Renal cortex interstitium (tissue), 11 donors: ENCODE results near the gene ZCCHC3. TPM values are rescaled to one million over a fixed set of nuclear protein-coding genes. Genes with fewer than 3 reads are reported as not detected.

Experiments used
- DNase-seq, 11 donors: peaks; one replicate each; pipeline ENCODE4 v3.0.0-alpha.2; 2013; ENCODE audit warnings: low read depth in 9 of 11, low spot score in 4 of 11; ENCODE audit errors: extremely low read depth in 1 of 11
- polyA plus RNA-seq, 3 donors: library from polyadenylated mRNA; unstranded; fragments of 120-200 nt; gene quantifications; one replicate each; pipeline ENCODE4 v1.2.1, GENCODE V29; 2013; ENCODE audit not compliant: insufficient read length in 3 of 3

ZCCHC3 gene
- polyA plus RNA-seq, 3 donors: 41.0 to 57.2 (median 48.6) TPM

- DNase-seq: no peak
These were observed 21.6 kb upstream of the ZCCHC3 start for GRCh38 chr20:275791-276190.

- no peak for DNase-seq
These were observed 20.5 kb upstream of the ZCCHC3 start for GRCh38 chr20:276620-277495.

GRCh38 chr20:277496-277781 lies 19.9 kb upstream of the ZCCHC3 start:
- DNase-seq: no peak

GRCh38 chr20:278181-278580 lies 19.2 kb upstream of the ZCCHC3 start:
- no peak for DNase-seq

- no peak for DNase-seq
These were observed 18.5 kb upstream of the ZCCHC3 start for GRCh38 chr20:278607-279571.

- DNase-seq: no peak
These were observed 13.2 kb upstream of the ZCCHC3 start for GRCh38 chr20:284172-284571.

GRCh38 chr20:286508-286907 lies 10.9 kb upstream of the ZCCHC3 start:
- no peak for DNase-seq

GRCh38 chr20:288956-289692 lies 8.2 kb upstream of the ZCCHC3 start:
- DNase-seq: no peak

GRCh38 chr20:289693-290083 lies 7.7 kb upstream of the ZCCHC3 start:
- no peak for DNase-seq

GRCh38 chr20:290084-290831 lies 7.1 kb upstream of the ZCCHC3 start, which contains the start of gene C20orf96:
Gene C20orf96 (minus strand): TSS chr20:290750. CDS start chr20:290610, 140 bp downstream.
- peak in 10 of 11 donors; percentile 86 to 93 (median 90) for DNase-seq

GRCh38 chr20:294602-295001 lies 2.8 kb upstream of the ZCCHC3 start:
- no peak for DNase-seq

- no peak for DNase-seq
These were observed 1.6 kb upstream of the ZCCHC3 start for GRCh38 chr20:295804-296203.

GRCh38 chr20:297925-298775 lies 780 bp downstream of the ZCCHC3 start:
- peak in 2 of 11 donors; percentile 28 to 39 for DNase-seq

- no peak for DNase-seq
These were observed 1.5 kb downstream of the ZCCHC3 start for GRCh38 chr20:298776-299391.

- no peak for DNase-seq
These were observed 3.1 kb downstream of the ZCCHC3 start for GRCh38 chr20:300345-300990.

GRCh38 chr20:301886-302848 lies 4.8 kb downstream of the ZCCHC3 start:
- no peak for DNase-seq
